Keratinocyte (primary cell): ENCODE results near the gene PRLHR.

Experiments used
- EZH2 ChIP-seq: IDR thresholded peaks from one replicate; pipeline ENCODE4 v1.6.1; 2012; ENCODE audit warnings: inconsistent platforms, mild to moderate bottlenecking, low read length, moderate library complexity
- TF ChIP-seq, protein P1 (sequence below), 3 experiments: IDR thresholded peaks in 1 of 3; conservative IDR thresholded peaks in 1 of 3; optimal IDR thresholded peaks in 1 of 3; 2 replicates in 2 of 3; 3 replicates in 1 of 3; pipeline versions ENCODE3 to v1.5.1; 2011; ENCODE audit warnings: low read length in 3 of 3, mild to moderate bottlenecking in 3 of 3, moderate library complexity in 2 of 3, control low read depth in 1 of 3, inconsistent platforms in 1 of 3; ENCODE audit not compliant: insufficient read depth in 2 of 3; ENCODE audit errors: extremely low read depth in 1 of 3

- TF ChIP-seq, protein P1, sequence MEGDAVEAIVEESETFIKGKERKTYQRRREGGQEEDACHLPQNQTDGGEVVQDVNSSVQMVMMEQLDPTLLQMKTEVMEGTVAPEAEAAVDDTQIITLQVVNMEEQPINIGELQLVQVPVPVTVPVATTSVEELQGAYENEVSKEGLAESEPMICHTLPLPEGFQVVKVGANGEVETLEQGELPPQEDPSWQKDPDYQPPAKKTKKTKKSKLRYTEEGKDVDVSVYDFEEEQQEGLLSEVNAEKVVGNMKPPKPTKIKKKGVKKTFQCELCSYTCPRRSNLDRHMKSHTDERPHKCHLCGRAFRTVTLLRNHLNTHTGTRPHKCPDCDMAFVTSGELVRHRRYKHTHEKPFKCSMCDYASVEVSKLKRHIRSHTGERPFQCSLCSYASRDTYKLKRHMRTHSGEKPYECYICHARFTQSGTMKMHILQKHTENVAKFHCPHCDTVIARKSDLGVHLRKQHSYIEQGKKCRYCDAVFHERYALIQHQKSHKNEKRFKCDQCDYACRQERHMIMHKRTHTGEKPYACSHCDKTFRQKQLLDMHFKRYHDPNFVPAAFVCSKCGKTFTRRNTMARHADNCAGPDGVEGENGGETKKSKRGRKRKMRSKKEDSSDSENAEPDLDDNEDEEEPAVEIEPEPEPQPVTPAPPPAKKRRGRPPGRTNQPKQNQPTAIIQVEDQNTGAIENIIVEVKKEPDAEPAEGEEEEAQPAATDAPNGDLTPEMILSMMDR (optimal IDR thresholded peaks at IDR 0.05 in 1 of 3, IDR thresholded peaks at IDR 0.05 in 1 of 3, conservative IDR thresholded peaks at IDR 0.05 in 1 of 3; ENCODE audit: extremely low read depth in 1 of 3, insufficient read depth in 2 of 3, low read length in 3 of 3) = no peak
- TF ChIP-seq EZH2 = no peak
These were observed 31.3 kb downstream of the PRLHR start for GRCh38 chr10:118564114-118564513.
